UCSD-AML1 (cell line): Measurements from ENCODE around the gene ZNF331.

Source experiments
- DNase-seq: peaks from one replicate; lab custom pipeline; 2025; ENCODE audit not compliant: unreplicated experiment; lab: John Stamatoyannopoulos, UW

The ZNF331 gene

DNA sequence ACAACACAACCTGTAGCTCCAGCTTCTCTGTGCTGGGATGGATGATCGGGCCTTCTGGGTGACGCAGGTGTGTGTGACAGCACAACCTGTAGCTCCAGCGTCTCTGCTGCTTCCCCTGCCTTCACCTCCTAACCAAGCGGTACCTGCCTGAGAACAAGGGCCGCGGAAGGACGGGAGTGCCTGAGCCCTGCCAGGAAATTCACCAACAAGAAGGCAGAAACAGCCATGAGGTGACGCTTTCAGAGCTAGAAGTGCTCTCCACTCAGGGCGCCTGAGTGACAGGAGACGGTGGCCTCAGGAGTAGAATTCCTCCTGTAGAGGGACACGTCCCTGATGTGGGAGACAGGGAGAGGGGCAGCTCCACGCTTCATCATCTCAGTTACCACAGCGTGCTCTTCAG is 17.4 kb downstream of the ZNF331 start:
- DNase-seq, result no peak

DNA sequence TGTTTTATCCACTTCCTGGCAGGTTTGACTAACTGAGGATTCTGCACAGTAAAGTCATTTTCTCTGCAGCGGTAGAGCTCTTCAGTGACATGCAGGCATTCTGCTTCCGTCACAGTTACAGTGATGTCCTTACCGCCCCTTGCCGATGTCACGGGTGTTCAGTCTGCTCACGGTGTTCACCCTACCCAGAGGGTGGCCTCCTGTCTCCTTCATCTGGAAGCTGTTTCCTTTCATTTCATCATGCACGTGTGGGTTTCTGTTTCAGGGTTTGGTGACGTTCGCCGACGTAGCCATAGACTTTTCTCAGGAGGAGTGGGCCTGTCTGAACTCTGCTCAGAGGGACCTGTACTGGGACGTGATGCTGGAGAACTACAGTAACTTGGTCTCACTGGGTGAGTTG is 33.4 kb downstream of the ZNF331 start:
- no peak for DNase-seq

- no peak for DNase-seq
These were observed 39.2 kb downstream of the ZNF331 start for GRCh38 chr19:53576941-53577653.

DNA sequence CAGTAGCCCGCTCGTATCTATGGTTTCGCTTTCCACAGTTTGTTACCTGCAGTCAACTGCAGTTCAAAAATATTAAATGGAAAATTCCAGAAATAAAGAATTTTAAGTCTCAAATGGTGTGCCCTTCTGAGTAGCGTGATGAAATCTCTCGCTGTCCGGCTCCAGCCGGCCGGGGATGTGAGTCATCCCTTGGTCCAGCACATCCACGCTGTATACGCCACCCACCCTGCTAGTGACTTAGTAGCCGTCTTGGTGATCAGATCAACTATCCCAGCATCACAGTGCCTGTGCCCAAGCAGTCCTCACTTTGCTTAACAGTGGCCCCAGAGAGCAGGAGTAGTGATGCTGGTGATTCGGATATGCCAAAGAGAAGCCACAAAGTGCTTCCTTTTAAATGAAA is 40.0 kb downstream of the ZNF331 start:
- no peak for DNase-seq

DNA sequence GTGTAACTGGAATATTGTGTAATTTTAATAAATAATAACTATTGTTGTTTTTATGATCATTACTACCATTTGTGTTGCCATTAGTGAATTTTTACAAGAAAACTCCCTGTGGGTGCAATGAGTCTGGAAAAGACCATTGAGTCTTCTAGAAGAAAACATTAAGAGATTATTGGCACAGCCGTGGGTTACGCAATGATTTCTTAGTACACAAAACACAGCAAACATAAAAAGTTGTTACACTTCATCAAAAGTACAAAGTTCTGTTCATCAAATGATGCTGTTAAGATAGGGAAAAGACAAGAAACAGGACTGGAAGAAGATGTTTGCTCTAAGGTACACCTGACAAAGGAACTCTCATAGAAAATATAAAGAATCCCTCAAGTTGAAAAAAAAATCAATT is 41.6 kb downstream of the ZNF331 start:
- DNase-seq, result no peak

DNA sequence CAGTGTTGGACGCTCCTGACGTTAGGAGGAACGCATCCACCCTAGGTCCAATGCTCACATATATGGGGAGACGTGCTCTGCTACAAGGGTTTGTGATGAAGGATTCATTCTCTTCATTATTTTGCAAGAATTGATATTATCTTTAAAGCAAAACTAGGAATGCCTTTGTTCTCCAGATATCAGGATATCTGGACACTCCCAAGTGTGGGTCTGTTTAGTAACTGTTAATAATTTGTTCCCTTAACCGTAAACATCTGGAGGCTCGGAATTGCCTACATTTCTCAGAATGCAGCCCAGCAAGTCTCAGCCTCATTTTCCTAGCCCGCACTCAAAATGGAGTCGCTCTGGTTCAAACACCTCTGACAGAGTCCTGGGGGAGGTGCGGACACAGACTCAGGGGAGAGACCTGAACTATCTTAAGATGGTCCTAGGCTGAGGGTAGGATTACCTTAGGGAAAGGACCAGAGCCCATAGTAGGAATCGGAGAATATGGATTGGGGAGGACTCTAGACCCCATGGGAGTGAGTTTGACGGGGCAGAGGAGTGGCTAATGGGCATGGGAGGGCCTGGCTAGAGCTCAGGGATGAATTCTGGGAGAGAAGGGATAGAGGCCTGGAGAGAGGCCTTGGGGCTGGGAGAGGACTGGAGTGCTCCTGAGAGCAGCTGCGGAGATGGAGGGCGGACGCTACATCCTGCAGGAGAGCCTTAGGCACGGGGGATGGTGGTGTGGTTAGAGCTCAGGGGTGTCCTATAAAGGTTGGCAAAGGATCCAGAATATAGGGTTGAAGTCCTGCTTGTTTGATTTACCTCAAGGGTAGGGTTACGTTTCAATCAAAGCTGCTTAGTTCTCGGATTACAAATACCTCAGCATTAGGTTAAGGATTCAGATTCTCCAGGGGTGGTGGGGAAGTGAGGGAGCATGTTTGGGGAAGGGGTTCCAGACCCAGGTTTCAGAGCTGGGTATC is 43.2 kb downstream of the ZNF331 start:
- DNase-seq, result no peak

DNA sequence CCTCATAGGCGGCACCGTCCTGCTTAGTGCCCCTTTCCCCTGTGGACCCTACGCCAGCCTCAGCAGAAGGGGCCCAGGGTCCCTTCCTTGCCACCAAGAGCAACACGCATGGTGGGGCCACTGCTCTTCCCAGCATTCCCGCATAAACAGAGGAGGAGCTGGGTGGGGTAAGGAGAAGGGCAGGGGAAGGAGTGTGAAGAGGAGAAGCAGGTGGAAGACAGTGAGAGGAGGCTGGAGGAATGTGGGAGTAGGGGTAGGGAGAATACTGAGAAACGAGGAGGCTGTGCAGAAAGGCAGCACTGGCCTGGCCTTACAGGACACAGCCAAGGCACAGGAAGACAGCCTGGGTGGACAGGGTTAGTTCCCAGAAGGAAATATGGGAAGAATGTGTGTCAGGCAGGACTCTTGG is 43.9 kb downstream of the ZNF331 start:
- no peak for DNase-seq

DNA sequence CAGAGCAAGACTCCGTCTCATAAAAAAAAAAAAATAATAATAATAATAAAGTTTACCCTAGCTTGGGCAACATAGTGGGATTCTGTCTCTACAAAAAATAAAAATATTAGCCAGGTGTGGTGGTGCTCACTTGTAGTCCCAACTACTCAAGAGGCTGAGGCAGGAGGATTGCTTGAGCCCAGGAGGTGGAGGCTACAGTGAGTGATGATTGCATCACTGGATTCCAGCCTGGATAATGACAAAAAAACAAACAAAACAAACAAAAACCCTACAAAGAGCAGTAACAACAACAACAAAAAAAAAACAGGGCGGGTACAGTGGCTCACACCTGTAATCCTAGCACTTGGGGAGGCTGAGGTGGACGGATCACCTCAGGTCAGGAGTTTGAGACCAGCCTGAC is 45.2 kb downstream of the ZNF331 start:
- no peak for DNase-seq

DNA sequence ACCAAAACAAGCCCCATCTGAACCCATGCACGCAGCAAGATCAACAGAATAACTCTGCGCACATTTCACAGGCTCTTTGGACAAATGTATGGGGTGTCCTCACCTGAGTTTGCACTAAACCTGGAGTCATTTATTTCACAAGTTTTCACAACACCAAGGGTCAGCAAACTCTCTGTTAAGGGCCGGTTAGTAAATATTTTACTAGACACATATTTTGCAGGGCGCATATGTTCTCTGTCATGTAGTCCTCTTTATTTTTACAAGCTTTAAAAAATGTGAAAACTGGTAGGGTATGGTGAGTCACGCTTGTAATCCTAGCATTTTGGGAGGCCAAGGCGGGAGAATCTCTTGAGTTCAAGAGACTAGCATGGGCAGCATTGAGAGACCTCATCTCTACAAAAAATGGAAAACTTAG is 48.3 kb downstream of the ZNF331 start:
- DNase-seq, result no peak

DNA sequence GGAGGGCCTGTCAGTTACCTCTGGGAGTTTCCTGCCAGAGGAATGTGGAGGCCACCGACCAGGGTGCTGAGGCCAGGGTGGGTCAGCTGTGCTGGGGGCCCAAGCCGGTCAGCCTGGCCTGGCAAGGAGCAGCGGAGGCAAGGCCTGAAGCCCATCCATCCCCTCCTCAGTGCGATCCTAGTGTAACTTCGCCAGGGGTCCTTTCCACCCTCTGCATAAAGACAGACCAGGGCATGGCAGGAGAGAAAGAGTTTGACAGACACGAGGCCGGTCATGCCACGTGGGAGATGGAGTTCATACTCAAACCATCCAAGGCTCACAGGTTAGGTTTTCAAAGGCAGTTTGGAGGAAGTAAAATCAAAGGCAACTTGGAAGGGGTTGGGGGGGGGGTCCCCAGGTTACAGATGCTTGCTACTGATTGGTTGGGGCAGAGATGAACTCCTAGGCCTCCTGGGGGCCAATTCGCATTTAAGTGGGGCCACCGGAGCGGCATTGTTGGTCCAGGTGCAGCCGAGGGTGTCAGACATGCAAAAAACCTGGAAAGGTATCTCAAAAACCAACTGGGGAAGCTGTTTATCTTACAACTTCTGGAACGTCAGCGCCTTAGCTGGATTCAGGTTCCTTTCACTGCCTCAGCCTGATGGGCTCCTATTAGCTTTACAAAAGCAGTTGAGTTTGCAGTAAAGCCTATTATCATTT is 57.0 kb downstream of the ZNF331 start:
- DNase-seq, result no peak

DNA sequence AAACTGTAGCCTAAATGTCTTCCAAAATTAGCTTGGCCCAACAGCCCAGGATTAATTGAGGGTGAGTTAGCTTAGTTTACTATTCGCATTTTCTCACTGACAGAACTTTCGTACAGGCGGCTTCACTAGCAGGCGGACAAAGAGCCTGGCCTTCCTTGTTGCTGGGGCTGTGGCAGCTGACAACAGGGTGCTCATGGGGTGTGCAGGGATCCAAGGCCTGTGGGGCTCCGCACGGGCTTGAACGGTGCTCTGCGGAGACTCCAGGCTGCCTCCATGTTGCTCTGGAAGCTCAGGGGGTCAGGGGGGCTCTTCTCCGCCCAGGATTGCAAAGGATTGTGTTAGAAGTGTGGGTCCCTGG is 57.5 kb downstream of the ZNF331 start:
- DNase-seq, result no peak

DNA sequence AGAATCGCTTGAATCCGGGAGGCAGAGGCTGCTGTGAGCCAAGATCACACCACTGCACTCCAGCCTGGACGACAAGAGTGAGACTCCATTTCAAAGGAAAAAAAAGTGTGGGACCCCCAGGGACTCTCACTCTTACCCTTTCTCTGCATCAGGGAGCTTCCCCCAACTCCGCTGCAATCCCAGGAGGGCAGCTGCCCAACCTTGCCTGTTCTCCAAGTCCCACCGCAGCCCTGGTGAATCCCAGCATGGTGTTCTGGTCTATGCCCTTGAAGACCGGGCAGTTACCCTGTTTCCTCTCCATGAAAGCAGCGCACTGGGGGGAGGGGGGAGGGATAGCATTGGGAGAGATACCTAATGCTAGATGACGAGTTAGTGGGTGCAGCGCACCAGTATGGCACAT is 58.1 kb downstream of the ZNF331 start:
- DNase-seq, result no peak

DNA sequence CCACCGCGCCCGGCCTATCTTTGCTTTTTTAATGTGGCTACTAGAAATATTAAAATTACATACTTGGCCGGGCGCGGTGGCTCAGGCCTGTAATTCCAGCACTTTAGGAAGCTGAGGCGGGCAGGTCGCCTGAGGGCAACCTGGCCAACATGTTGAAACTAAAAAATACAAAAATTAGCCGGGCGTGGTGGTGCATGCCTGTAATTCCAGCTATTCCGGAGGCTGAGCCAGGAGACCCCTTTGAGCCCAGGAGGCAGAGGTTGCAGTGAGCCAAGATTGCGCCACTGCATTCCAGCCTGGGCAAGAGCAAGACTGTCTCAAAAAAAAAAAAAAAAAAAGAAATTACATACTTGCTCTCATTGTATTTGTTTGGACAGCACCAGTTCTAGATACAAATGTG is 59.1 kb downstream of the ZNF331 start:
- DNase-seq, result no peak

DNA sequence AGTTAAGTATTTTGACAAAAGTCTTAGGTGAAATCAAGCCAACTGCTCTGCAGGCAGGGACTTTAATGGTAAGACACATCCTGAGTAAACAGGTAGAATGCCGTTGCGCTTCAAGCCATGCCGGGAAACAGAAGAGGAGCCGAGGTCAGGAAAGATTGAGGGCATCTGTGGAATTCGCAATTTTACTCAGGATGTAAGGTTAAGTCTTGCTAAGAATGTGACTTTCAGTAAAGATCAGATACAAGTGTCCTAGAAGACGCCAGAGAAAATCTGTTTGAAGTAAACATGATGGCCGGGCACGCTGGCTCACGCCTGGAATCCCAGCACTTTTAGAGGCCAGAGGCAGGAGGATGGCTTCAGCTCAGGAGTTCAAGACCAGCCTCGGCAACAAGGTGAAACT is 60.4 kb downstream of the ZNF331 start:
- DNase-seq, result no peak

GRCh38 chr19:53600217-53600616 is 62.3 kb downstream of the ZNF331 start:
- DNase-seq, result no peak

GRCh38 chr19:53606031-53606430 is 68.1 kb downstream of the ZNF331 start:
- no peak for DNase-seq

GRCh38 chr19:53608381-53608780 is 70.4 kb downstream of the ZNF331 start:
- DNase-seq, result no peak

- no peak for DNase-seq
These were observed 75.0 kb downstream of the ZNF331 start for GRCh38 chr19:53612762-53613526.

DNA sequence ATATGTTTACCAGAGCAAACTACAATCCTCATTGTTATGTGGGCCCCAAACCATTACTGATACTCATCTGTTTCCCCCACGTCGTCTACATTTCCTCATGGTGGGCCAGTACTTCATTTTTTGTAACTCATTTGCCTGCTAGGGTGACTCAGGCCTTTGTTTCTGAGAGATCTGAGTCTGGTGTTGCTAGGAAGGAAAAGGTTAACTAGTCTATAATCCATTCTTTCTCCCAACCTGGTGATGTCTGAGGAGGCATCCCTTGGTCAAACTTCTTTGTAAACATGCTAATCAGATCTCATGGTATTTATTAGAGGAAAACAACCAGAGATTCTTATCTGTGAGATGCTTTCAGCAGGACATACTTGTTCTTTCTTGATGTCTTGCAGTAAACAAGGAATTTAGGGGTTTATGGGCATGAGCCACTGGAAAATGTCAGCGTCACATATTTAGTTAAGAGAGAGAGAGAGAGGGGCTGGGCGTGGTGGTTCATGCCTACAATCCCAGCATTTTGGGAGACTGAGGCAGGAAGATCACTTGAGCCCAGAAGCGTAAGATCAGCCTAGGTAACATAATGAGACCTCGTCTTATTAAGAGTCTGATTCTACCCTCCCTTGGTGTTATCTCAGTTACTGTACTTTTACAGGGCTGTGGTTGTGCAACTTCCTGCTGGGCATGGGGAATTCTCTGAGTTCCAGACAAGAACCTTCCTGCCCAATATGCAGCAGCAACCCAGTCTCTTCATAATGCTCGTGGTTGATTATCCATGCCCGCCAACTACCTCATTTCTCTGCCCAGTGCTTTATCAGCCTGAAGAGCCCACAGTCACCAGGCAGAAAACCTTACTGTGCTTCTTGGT is 84.2 kb downstream of the ZNF331 start:
- DNase-seq, result peak; percentile 42
